DOHH2 (cell line): ENCODE results near the gene RCOR3.

Experiments used
- H3F3A ChIP-seq: fragments of 200-600 bp; sonication (generic), shearing (Covaris generic); 2 replicates; pipeline ENCODE4 v1.6.0; 2016; ENCODE audit warnings: antibody characterized with exemption, mild to moderate bottlenecking; ENCODE audit not compliant: control insufficient read depth, insufficient read depth
- H3K27ac ChIP-seq: fragments of 200-600 bp; sonication (generic); 2 replicates; pipeline ENCODE4 v1.5.1; 2014; ENCODE audit warnings: low read depth, mild to moderate bottlenecking, low read length, moderate library complexity
- H3K27me3 ChIP-seq: fragments of 200-600 bp; sonication (generic); 2 replicates; pipeline ENCODE4 v1.6.1; 2014; ENCODE audit warnings: mild to moderate bottlenecking, low read length, mixed read lengths; ENCODE audit not compliant: control insufficient read depth
- H3K36me3 ChIP-seq: fragments of 200-600 bp; sonication (generic); 2 replicates; pipeline ENCODE4 v1.6.1; 2014; ENCODE audit warnings: mild to moderate bottlenecking, low read length, moderate library complexity, mixed read lengths; ENCODE audit not compliant: control insufficient read depth
- H3K4me1 ChIP-seq: fragments of 200-600 bp; sonication (generic); 2 replicates; pipeline ENCODE4 v1.6.1; 2014; ENCODE audit warnings: mild to moderate bottlenecking, low read length, mixed read lengths; ENCODE audit not compliant: control insufficient read depth
- H3K4me2 ChIP-seq: fragments of 200-600 bp; sonication (generic); 2 replicates; pipeline ENCODE4 v1.6.0; 2014; ENCODE audit warnings: mild to moderate bottlenecking, low read length, moderate library complexity
- H3K4me3 ChIP-seq: fragments of 200-600 bp; sonication (generic); 2 replicates; pipeline ENCODE4 v1.5.1; 2014; ENCODE audit warnings: mild to moderate bottlenecking, low read length, mixed read lengths
- H3K79me2 ChIP-seq: fragments of 200-600 bp; sonication (generic); 2 replicates; pipeline ENCODE4 v1.6.1; 2014; ENCODE audit warnings: mild to moderate bottlenecking, low read length, mixed read lengths; ENCODE audit not compliant: control insufficient read depth
- H3K9me2 ChIP-seq: fragments of 200-600 bp; sonication (generic); replicated peaks from 2 replicates; pipeline ENCODE4 v1.6.1; 2014; ENCODE audit warnings: mild to moderate bottlenecking, low read length, mixed read lengths; ENCODE audit not compliant: control insufficient read depth
- H3K9me3 ChIP-seq: fragments of 200-600 bp; sonication (generic); 2 replicates; pipeline ENCODE4 v1.6.1; 2014; ENCODE audit warnings: antibody characterized with exemption, low read length, mixed read lengths; ENCODE audit not compliant: control insufficient read depth, insufficient read depth
- H4K20me1 ChIP-seq: fragments of 200-600 bp; sonication (generic); 2 replicates; pipeline ENCODE4 v1.6.0; 2014; ENCODE audit warnings: low read depth, mild to moderate bottlenecking, antibody characterized with exemption, low read length, moderate library complexity; ENCODE audit not compliant: control insufficient read depth, insufficient read depth
- EZH2phosphoT487 ChIP-seq: fragments of 200-600 bp; sonication (generic); IDR thresholded peaks from 2 replicates; pipeline ENCODE4 v1.6.1; 2017; ENCODE audit warnings: borderline replicate concordance, mild to moderate bottlenecking, antibody characterized with exemption, low read length, moderate library complexity, mixed read lengths
- TF ChIP-seq, protein P1 (sequence below): fragments of 200-600 bp; sonication (generic); IDR thresholded peaks from one replicate; pipeline ENCODE4 v1.5.1; 2014; ENCODE audit warnings: antibody characterized with exemption, mild to moderate bottlenecking, low read depth, low read length; ENCODE audit not compliant: poor library complexity, severe bottlenecking

RCOR3 gene

DNA sequence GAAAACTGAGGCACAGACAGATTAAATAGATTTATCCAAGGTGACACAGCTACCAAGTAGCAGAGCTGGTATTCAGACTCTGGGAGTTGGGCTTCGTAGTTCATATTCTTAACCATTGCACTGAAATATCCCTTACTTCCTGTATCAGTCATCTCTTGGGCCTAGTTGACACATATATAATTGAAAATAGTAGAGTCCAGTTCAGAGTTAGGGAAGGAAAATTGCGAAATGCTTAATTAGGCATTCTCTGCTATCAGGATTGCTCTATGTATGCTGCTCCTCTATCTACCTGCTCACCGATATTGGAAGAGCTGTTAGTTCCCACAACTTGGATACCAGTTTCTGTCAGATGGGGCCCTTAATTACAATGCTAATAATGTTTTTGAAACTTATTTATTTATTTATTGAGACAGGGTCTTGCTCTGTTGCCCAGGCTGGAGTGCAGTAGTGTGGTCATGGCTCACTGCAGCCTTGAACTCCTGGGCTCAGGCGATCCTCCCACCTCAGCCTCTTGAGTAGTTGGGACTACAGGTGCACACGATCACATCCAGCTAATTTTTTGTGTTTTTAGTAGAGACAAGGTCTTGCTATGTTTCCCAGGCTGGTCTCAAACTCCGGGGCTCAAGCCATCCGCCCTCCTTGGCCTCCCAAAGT lies 8.2 kb downstream of the RCOR3 start:
- no peaks in the 10 kb centered on the region; the same call in 1 of the 2 replicates for H3F3A ChIP-seq
- no peaks in the 10 kb centered on the region for H3K27me3 ChIP-seq
- peaks cover 35% of the 10 kb centered on the region for H3K79me2 ChIP-seq
- no peak overlapping the region for H3K27ac ChIP-seq
- no peak overlapping the region for H3K4me3 ChIP-seq
- H3K36me3 ChIP-seq: peaks cover 56% of the 10 kb centered on the region
- 0 out of 2 replicates have a peak, but pooled peaks cover 3% of the 10 kb centered on the region for H4K20me1 ChIP-seq
- H3K9me3 ChIP-seq: no peaks in the 10 kb centered on the region
- no peaks in the 10 kb centered on the region for H3K9me2 ChIP-seq
- H3K4me2 ChIP-seq: no peak overlapping the region
- TF ChIP-seq EZH2phosphoT487: no peak
- TF ChIP-seq, protein P1, sequence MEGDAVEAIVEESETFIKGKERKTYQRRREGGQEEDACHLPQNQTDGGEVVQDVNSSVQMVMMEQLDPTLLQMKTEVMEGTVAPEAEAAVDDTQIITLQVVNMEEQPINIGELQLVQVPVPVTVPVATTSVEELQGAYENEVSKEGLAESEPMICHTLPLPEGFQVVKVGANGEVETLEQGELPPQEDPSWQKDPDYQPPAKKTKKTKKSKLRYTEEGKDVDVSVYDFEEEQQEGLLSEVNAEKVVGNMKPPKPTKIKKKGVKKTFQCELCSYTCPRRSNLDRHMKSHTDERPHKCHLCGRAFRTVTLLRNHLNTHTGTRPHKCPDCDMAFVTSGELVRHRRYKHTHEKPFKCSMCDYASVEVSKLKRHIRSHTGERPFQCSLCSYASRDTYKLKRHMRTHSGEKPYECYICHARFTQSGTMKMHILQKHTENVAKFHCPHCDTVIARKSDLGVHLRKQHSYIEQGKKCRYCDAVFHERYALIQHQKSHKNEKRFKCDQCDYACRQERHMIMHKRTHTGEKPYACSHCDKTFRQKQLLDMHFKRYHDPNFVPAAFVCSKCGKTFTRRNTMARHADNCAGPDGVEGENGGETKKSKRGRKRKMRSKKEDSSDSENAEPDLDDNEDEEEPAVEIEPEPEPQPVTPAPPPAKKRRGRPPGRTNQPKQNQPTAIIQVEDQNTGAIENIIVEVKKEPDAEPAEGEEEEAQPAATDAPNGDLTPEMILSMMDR: no peak
- no peaks in the 10 kb centered on the region for H3K4me1 ChIP-seq

DNA sequence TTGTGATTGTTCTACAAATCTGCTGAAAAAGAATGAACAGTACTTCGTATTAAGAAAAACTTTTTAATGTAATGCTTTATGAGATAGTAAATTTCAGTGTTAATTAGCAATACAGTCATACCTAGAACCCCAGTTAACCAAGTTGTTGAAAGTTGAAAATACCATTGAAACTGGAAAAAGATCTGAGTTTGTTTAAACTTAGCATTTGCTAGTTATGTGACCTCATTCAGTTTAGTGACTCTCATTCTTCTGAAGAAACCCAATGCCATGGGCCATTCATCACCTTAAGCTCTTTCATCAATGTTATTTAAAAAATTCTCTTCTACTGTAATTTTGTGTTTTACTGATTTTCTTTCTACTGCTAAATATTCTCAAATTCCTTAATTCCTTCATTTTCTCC lies 20.2 kb downstream of the RCOR3 start:
- no peak overlapping the region for H3K4me2 ChIP-seq
- no peaks in the 10 kb centered on the region for H3K79me2 ChIP-seq
- H4K20me1 ChIP-seq: no peaks in the 10 kb centered on the region
- H3K9me3 ChIP-seq: no peaks in the 10 kb centered on the region
- H3K27ac ChIP-seq: no peak overlapping the region
- H3K27me3 ChIP-seq: no peaks in the 10 kb centered on the region
- no peak overlapping the region for H3K4me3 ChIP-seq
- H3K4me1 ChIP-seq: no peaks in the 10 kb centered on the region
- H3F3A ChIP-seq: peaks cover 3% of the 10 kb centered on the region
- peaks cover 68% of the 10 kb centered on the region for H3K36me3 ChIP-seq
- H3K9me2 ChIP-seq: no peaks in the 10 kb centered on the region
- no peak for TF ChIP-seq EZH2phosphoT487
- TF ChIP-seq, protein P1: no peak

DNA sequence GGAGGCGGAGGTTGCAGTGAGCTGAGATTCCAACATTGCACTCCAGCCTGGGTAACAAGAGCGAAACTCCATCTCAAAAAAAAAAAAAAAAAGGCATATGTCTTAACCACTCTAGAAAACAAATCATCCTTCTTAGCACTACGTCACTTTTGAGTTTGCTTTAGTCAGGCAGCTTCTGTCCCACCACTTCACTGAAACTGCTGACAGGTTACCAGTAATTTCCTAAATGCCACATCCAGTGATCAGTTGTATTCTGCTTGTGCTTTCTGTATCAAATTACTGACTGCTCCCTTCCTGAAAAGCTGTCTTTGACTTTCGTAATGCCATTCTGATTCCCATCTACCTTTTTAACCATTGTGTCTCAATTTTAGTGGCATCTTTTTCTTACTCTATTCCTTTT lies 21.7 kb downstream of the RCOR3 start:
- TF ChIP-seq, protein P1: no peak
- no peak for TF ChIP-seq EZH2phosphoT487
- H3K36me3 ChIP-seq: peaks cover 68% of the 10 kb centered on the region
- no peak overlapping the region for H3K27ac ChIP-seq
- H3K9me3 ChIP-seq: no peaks in the 10 kb centered on the region
- H3F3A ChIP-seq: no peaks in the 10 kb centered on the region; the same call in 1 of the 2 replicates
- H3K79me2 ChIP-seq: no peaks in the 10 kb centered on the region
- H3K4me3 ChIP-seq: no peak overlapping the region
- H3K4me2 ChIP-seq: no peak overlapping the region
- H4K20me1 ChIP-seq: no peaks in the 10 kb centered on the region
- H3K9me2 ChIP-seq: no peaks in the 10 kb centered on the region
- no peaks in the 10 kb centered on the region for H3K27me3 ChIP-seq
- H3K4me1 ChIP-seq: no peaks in the 10 kb centered on the region
